ENCODE measurements around the gene PIGQ.

The PIGQ gene

DNA sequence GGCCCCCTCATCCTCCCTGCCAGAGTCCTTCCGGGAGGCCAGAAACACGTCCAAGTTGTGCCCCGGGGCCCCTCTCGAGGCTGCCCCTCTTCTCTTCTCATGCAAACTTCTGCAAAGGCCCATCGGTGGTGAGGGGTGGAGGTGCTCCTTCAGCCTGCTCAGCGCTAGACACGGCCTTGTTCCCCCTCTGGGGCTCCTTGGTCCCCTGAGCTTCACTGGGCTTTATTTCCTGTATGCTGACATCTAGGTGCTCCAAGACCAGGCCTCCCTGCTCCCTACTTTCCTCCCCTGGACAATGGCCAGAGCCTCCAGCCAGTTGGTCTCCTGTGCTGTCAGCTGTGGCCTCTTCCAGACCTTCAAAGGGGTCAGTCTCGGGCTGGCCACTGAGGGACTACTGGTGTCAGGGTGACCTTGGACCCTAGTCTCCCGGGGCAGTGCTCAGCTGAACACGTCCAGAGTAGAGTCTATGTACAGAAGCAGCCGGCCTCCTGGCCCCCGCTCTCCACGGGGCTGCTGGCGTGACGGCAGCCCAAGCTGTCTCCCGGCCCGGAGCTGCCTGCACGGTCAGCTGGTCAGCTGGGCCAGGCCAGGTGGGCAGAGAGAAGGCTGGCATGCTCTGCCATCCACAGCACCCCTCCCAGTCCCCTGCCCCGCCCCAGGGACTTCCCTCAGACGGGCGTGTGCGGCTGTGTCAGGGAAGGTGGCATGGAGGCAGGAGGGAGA, 11.3 kb upstream of the PIGQ start:
- Histone ChIP-seq H3K27me3 (ENCODE audit: insufficient read depth, low read length) (peaks cover 44% of the 10 kb centered on the region), H3K9ac (ENCODE audit: low read depth, low read length) (no peak overlapping the region), H3K9me3 (ENCODE audit: insufficient read depth, low read depth, low read length) (no peaks in the 10 kb centered on the region), H3K4me1 (ENCODE audit: insufficient read depth, low read length) (0 out of 2 replicates have a peak, but pooled peaks cover 3% of the 10 kb centered on the region), H3K36me3 (ENCODE audit: insufficient read depth, low read length) (no peaks in the 10 kb centered on the region), H3K4me3 (ENCODE audit: low read length) (no peak overlapping the region), H3K27ac (ENCODE audit: low read depth, low read length) (no peak overlapping the region)
- 88% methylated on average over 22 of the region's 22 CpGs for WGBS

DNA sequence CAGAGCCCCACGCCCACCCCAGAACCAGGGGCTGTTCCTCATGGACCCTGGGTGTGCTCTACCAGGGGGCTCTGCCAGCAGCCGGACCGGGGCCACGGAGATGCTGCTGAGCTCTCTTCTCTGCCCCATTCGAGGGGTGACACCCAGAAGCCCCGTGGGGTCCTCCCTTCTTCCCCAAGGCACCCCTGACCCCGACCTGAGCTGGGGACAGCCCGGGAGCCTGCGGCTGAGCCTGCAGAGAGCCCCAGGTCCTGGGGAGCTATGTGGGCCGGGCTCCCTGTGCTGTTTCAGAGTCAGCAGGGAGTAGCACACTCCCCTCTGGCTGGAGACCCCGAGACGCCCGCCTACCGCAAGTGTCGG, 10.8 kb upstream of the PIGQ start:
- WGBS: 89% methylated on average over 15 of the region's 15 CpGs
- no peaks in the 10 kb centered on the region for H3K36me3 ChIP-seq (ENCODE audit: insufficient read depth, low read length)
- H3K4me3 ChIP-seq (ENCODE audit: low read length): no peak overlapping the region
- H3K9me3 ChIP-seq (ENCODE audit: insufficient read depth, low read depth, low read length): no peaks in the 10 kb centered on the region
- peaks cover 44% of the 10 kb centered on the region for H3K27me3 ChIP-seq (ENCODE audit: insufficient read depth, low read length)
- no peak overlapping the region for H3K9ac ChIP-seq (ENCODE audit: low read depth, low read length)
- 0 out of 2 replicates have a peak, but pooled peaks cover 3% of the 10 kb centered on the region for H3K4me1 ChIP-seq (ENCODE audit: insufficient read depth, low read length)
- H3K27ac ChIP-seq (ENCODE audit: low read depth, low read length): no peak overlapping the region

DNA sequence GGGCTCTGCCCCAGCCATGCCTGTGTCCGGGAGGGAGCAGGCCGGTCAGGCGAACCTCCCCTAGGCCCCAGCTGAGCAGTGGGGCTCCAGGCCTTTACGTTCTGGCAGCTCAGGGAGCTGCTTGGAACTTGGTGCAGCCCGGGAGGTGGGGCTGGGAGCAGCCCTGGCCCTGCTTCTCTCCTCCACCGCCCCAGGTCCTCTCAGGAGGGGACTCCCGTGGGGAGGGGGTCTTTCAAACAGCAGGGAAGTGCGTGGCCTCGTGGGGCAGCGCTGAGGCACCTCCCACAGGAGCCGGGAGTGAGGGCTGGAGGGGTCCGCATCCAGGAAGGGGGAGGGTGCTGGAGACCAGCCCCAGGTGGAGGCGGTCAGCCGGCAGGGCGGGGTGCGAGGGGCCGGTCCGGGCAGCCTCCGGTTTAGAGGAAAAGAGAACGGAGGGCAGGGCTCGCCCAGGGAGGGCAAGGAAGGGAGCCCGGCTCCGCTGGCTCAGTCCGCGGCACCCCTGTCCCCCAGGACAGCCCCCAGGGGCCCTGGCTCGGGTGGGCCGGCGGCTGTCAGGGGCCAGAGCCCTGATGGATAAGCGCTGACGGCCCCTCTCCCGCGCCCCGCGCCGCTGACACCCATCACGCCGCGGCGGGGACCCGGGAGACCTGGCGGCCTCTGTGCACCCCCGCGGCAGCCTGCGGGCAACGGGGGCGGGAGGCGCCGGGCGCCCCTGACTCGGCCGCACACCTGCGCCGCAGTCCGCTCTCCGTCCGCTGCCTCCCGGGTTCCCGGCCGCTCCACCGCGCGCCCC, 10.2 kb upstream of the PIGQ start:
- H3K9ac ChIP-seq (ENCODE audit: low read depth, low read length): no peak overlapping the region; the same call in 1 of the 2 replicates
- H3K9me3 ChIP-seq (ENCODE audit: insufficient read depth, low read depth, low read length): no peaks in the 10 kb centered on the region
- no peak overlapping the region for H3K27ac ChIP-seq (ENCODE audit: low read depth, low read length)
- 0 out of 2 replicates have a peak, but pooled peaks cover 3% of the 10 kb centered on the region for H3K4me1 ChIP-seq (ENCODE audit: insufficient read depth, low read length)
- H3K27me3 ChIP-seq (ENCODE audit: insufficient read depth, low read length): peaks cover 44% of the 10 kb centered on the region
- WGBS: 10% methylated on average over 62 of the region's 62 CpGs
- H3K4me3 ChIP-seq (ENCODE audit: low read length): peak overlapping the region; percentile 39
- H3K36me3 ChIP-seq (ENCODE audit: insufficient read depth, low read length): no peaks in the 10 kb centered on the region

DNA sequence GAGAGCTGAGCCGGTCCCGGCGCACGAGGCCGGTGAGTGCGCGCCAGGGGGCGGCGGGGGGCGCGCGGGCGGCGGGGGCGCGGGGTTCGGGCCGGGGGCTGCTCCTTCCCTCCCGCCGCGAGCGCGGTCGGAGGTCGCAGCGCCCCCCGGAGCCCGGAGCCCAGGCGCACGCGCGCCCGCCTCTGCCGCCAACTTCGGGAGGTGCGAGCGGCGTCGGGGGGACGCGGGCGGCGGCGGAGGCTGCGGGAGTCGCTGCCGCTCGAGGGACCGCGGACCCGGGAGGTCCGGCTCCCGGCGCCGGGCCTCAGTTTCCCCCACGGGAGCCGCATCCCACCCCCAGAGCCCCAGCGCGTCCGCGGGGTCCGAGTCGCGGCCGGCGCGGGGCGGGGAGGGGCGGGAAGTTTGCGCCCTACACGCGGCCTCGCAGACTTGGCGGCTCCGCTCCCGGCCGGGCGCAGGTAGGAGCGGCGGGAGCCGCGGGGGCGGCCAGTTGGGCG, 9.5 kb upstream of the PIGQ start, which contains the start of gene PRR35:
PRR35 (plus strand) TSS at position 191 of the 497 bp plus-strand sequence. CDS start 2,901 bp downstream, outside the sequence.
- no peak within 1 kb of the TSS for H3K27ac ChIP-seq (ENCODE audit: low read depth, low read length)
- peak within 1 kb of the TSS; percentile 39 for H3K4me3 ChIP-seq (ENCODE audit: low read length)
- 0 out of 2 replicates have a peak, but pooled peaks cover 3% of the 10 kb centered on the region for H3K4me1 ChIP-seq (ENCODE audit: insufficient read depth, low read length)
- H3K36me3 ChIP-seq (ENCODE audit: insufficient read depth, low read length): no peaks in the 10 kb centered on the region
- peaks cover 44% of the 10 kb centered on the region for H3K27me3 ChIP-seq (ENCODE audit: insufficient read depth, low read length)
- peak within 1 kb of the TSS; percentile 55; the same call in 1 of the 2 replicates for H3K9ac ChIP-seq (ENCODE audit: low read depth, low read length)
- H3K9me3 ChIP-seq (ENCODE audit: insufficient read depth, low read depth, low read length): no peaks in the 10 kb centered on the region
- WGBS: 1% methylated on average over 84 of the region's 84 CpGs

DNA sequence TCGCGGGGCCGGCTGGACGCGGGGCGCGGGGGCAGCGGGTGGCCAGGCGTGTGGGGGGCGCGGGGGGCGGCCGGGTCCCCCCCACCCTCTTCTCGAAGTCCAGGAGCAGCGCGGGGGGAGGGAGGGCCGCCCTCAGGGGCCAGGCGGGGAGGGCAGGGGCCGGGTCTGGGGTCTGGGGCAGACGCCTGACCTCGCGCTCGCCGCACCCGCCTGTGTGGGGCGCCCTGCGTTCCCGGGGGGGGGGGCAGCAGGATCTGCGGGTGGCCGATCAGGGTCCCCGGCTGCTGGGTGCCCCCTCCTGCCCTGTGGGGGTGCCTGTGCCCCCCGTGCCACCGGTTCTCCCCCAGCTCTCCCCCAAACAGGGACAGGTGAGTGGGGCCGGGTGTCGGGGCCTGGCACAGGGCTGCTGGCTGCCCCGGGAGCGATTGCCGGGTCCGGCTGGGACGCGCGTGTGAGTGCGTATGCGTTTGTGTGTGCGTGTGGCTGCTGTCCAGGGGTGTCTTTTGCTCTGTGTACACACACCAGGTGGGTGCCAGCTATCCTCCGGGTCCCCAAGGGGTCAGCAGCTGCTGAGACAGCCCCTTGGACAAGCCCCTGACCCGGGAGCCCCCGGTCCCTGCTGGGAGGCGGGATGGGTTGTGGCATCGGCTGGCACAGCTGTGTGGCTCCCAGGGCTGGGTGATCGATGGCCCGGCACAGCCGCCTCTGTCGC, 8.9 kb upstream of the PIGQ start:
- WGBS: 41% methylated on average over 54 of the region's 54 CpGs
- Histone ChIP-seq H3K27me3 (ENCODE audit: insufficient read depth, low read length) (peaks cover 44% of the 10 kb centered on the region), H3K36me3 (ENCODE audit: insufficient read depth, low read length) (no peaks in the 10 kb centered on the region), H3K4me3 (ENCODE audit: low read length) (no peak overlapping the region), H3K9ac (ENCODE audit: low read depth, low read length) (no peak overlapping the region), H3K4me1 (ENCODE audit: insufficient read depth, low read length) (0 out of 2 replicates have a peak, but pooled peaks cover 3% of the 10 kb centered on the region), H3K9me3 (ENCODE audit: insufficient read depth, low read depth, low read length) (no peaks in the 10 kb centered on the region), H3K27ac (ENCODE audit: low read depth, low read length) (no peak overlapping the region)

GRCh38 chr16:561413-561794, 8.4 kb upstream of the PIGQ start:
- WGBS: 88% methylated on average over 15 of the region's 15 CpGs
- no peak overlapping the region for H3K27ac ChIP-seq (ENCODE audit: low read depth, low read length)
- H3K27me3 ChIP-seq (ENCODE audit: insufficient read depth, low read length): peaks cover 44% of the 10 kb centered on the region
- no peak overlapping the region for H3K4me3 ChIP-seq (ENCODE audit: low read length)
- H3K4me1 ChIP-seq (ENCODE audit: insufficient read depth, low read length): peaks cover 9% of the 10 kb centered on the region; the same call in 1 of the 2 replicates
- H3K36me3 ChIP-seq (ENCODE audit: insufficient read depth, low read length): no peaks in the 10 kb centered on the region
- no peak overlapping the region for H3K9ac ChIP-seq (ENCODE audit: low read depth, low read length)
- no peaks in the 10 kb centered on the region for H3K9me3 ChIP-seq (ENCODE audit: insufficient read depth, low read depth, low read length)

GRCh38 chr16:561957-562938, 7.5 kb upstream of the PIGQ start:
- Histone ChIP-seq H3K9me3 (ENCODE audit: insufficient read depth, low read depth, low read length) (no peaks in the 10 kb centered on the region), H3K27ac (ENCODE audit: low read depth, low read length) (no peak overlapping the region), H3K4me3 (ENCODE audit: low read length) (no peak overlapping the region), H3K27me3 (ENCODE audit: insufficient read depth, low read length) (peaks cover 44% of the 10 kb centered on the region), H3K4me1 (ENCODE audit: insufficient read depth, low read length) (peaks cover 15% of the 10 kb centered on the region), H3K9ac (ENCODE audit: low read depth, low read length) (no peak overlapping the region), H3K36me3 (ENCODE audit: insufficient read depth, low read length) (no peaks in the 10 kb centered on the region)
- 90% methylated on average over 43 of the region's 43 CpGs for WGBS

- no peak overlapping the region for H3K27ac ChIP-seq (ENCODE audit: low read depth, low read length)
- H3K36me3 ChIP-seq (ENCODE audit: insufficient read depth, low read length): no peaks in the 10 kb centered on the region
- 92% methylated on average over 30 of the region's 30 CpGs for WGBS
- no peaks in the 10 kb centered on the region for H3K9me3 ChIP-seq (ENCODE audit: insufficient read depth, low read depth, low read length)
- H3K9ac ChIP-seq (ENCODE audit: low read depth, low read length): no peak overlapping the region
- no peak overlapping the region for H3K4me3 ChIP-seq (ENCODE audit: low read length)
- H3K4me1 ChIP-seq (ENCODE audit: insufficient read depth, low read length): peaks cover 17% of the 10 kb centered on the region
- H3K27me3 ChIP-seq (ENCODE audit: insufficient read depth, low read length): peaks cover 43% of the 10 kb centered on the region
These were observed 6.6 kb upstream of the PIGQ start for GRCh38 chr16:563072-563644.

DNA sequence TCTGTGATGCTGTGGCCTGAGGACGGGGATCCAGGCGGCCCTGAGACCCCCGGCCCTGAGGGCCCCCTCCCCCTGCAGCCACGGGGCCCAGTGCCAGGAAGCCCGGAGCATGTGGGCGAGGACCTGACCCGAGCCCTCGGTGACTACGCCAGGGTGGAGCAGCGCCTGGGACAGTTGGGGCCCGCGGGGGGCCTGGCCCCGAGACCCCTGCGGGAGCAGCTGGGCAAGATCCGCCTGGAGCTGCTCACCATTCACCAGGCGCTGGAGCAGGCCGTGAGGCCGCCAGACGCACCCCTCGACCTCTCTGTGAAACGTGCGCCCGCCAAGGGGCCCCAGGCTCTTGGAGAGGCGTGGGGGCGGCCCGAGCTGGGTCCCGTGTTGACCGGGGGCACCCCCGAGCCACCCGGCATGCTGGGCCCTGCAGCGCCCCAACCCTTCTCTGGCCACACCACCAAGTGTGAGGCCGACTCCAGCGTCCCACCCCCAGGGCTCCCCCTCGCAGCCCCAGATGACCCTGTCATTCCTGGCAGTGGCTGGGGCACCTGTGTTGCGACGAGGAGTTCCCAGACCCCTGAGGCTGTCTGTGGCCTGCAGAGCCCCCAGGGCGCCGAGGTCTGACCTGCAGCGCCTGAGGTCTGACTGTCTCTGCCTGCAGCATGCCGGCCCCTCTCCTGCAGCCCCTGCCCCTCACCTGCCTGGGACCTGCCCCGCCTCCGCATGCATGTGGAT, 4.9 kb upstream of the PIGQ start:
- Histone ChIP-seq H3K4me3 (ENCODE audit: low read length) (no peak overlapping the region), H3K27ac (ENCODE audit: low read depth, low read length) (no peak overlapping the region), H3K4me1 (ENCODE audit: insufficient read depth, low read length) (peaks cover 20% of the 10 kb centered on the region), H3K9me3 (ENCODE audit: insufficient read depth, low read depth, low read length) (no peaks in the 10 kb centered on the region), H3K36me3 (ENCODE audit: insufficient read depth, low read length) (no peaks in the 10 kb centered on the region), H3K27me3 (ENCODE audit: insufficient read depth, low read length) (peaks cover 26% of the 10 kb centered on the region), H3K9ac (ENCODE audit: low read depth, low read length) (no peak overlapping the region)
- WGBS: 91% methylated on average over 42 of the region's 42 CpGs

Measured in HUES64 (cell line).